ENCODE data around the gene DCLK1. TPM values are rescaled to one million over a fixed set of nuclear protein-coding genes. Genes with fewer than 3 reads are reported as not detected.

DCLK1 gene
- total RNA-seq, 1 donor from 2014 or later, result 22.6 TPM

GRCh38 chr13:36062249-36062648 is 68.9 kb downstream of the DCLK1 start:
- no peaks in the 10 kb centered on the region for H3K9me3 ChIP-seq
- no peaks in the 10 kb centered on the region for H3K27me3 ChIP-seq
- H3K4me3 ChIP-seq, result no peak overlapping the region
- intact Hi-C loops (cut with DNase I), result no loop called here
- H3K4me1 ChIP-seq, result no peaks in the 10 kb centered on the region
- no peaks in the 10 kb centered on the region for H3K36me3 ChIP-seq
- TF ChIP-seq CTCF (IDR thresholded peaks at IDR 0.05), result no peak
- no peak for DNase-seq (ENCODE audit: low spot score in 2 of 2)
- H3K27ac ChIP-seq, result no peak overlapping the region

- Histone ChIP-seq H3K27me3 (no peaks in the 10 kb centered on the region), H3K4me1 (no peaks in the 10 kb centered on the region), H3K9me3 (no peaks in the 10 kb centered on the region), H3K4me3 (no peak overlapping the region), H3K36me3 (no peaks in the 10 kb centered on the region), H3K27ac (peak overlapping the region in 1 of 2 donors; percentile 32)
- TF ChIP-seq CTCF (IDR thresholded peaks at IDR 0.05), result no peak
- DNase-seq (ENCODE audit: low spot score in 2 of 2), result no peak
- intact Hi-C loops (cut with DNase I), result no loop called here
Measured at GRCh38 chr13:36061621-36062020, 69.6 kb downstream of the DCLK1 start.

GRCh38 chr13:36061054-36061453 is 70.1 kb downstream of the DCLK1 start:
- intact Hi-C loops (cut with DNase I), result no loop called here
- Histone ChIP-seq H3K4me3 (peak overlapping the region in 1 of 2 donors; percentile 19), H3K4me1 (no peaks in the 10 kb centered on the region), H3K36me3 (no peaks in the 10 kb centered on the region), H3K27me3 (no peaks in the 10 kb centered on the region), H3K27ac (peak overlapping the region in 1 of 2 donors; percentile 32), H3K9me3 (no peaks in the 10 kb centered on the region)
- TF ChIP-seq CTCF (IDR thresholded peaks at IDR 0.05), result no peak
- no peak for DNase-seq (ENCODE audit: low spot score in 2 of 2)

GRCh38 chr13:36059321-36059720 is 71.9 kb downstream of the DCLK1 start:
- H3K9me3 ChIP-seq, result no peaks in the 10 kb centered on the region
- H3K27ac ChIP-seq, result no peak overlapping the region
- DNase-seq (ENCODE audit: low spot score in 2 of 2), result no peak
- no peaks in the 10 kb centered on the region for H3K36me3 ChIP-seq
- intact Hi-C loops (cut with DNase I), result no loop called here
- H3K4me1 ChIP-seq, result no peaks in the 10 kb centered on the region
- no peak overlapping the region for H3K4me3 ChIP-seq
- H3K27me3 ChIP-seq, result no peaks in the 10 kb centered on the region
- TF ChIP-seq CTCF (IDR thresholded peaks at IDR 0.05), result no peak

- no peak overlapping the region for H3K4me3 ChIP-seq
- H3K4me1 ChIP-seq, result no peaks in the 10 kb centered on the region
- H3K27me3 ChIP-seq, result no peaks in the 10 kb centered on the region
- H3K36me3 ChIP-seq, result no peaks in the 10 kb centered on the region
- TF ChIP-seq CTCF (IDR thresholded peaks at IDR 0.05), result no peak
- intact Hi-C loops (cut with DNase I), result no loop called here
- no peaks in the 10 kb centered on the region for H3K9me3 ChIP-seq
- DNase-seq (ENCODE audit: low spot score in 2 of 2), result no peak
- H3K27ac ChIP-seq, result no peak overlapping the region
Measured at GRCh38 chr13:36058116-36058515, 73.1 kb downstream of the DCLK1 start.

GRCh38 chr13:36057547-36057946 is 73.6 kb downstream of the DCLK1 start:
- no peak for DNase-seq (ENCODE audit: low spot score in 2 of 2)
- no peak for TF ChIP-seq CTCF (IDR thresholded peaks at IDR 0.05)
- intact Hi-C loops (cut with DNase I), result no loop called here
- Histone ChIP-seq H3K36me3 (no peaks in the 10 kb centered on the region), H3K9me3 (no peaks in the 10 kb centered on the region), H3K27me3 (no peaks in the 10 kb centered on the region), H3K27ac (no peak overlapping the region), H3K4me1 (no peaks in the 10 kb centered on the region), H3K4me3 (no peak overlapping the region)

All from ascending aorta (tissue), 2 donors.